ENCODE results near the gene TPD52L3.

DNA sequence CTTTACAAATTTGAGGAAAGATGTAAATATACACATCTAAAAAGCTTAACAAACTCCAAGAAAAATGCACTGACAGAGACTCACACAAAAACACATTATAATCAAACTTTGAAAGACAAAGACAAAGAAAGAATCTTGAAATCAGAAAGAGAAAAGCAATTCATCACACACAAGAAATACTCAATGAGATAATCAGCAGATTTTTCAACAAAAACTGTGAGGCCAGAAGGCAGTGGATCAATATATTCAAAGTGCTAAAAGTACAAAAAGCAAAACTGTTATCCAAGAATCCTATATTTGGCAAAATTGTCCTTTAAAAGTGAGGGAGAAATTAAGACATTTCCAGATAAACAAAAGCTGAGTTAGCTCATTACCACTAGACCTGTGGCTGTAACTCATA, 6.1 kb downstream of the TPD52L3 start:
- no peak for TF ChIP-seq POLR2AphosphoS5 (IDR thresholded peaks at IDR 0.05; ENCODE audit: low read depth, low read length)
- no peak for TF ChIP-seq TAF1 (IDR thresholded peaks at IDR 0.05; ENCODE audit: borderline replicate concordance, insufficient read depth, low read length)

Data from PFSK-1 (cell line).